HepG2 (cell line): ENCODE data around the gene RIN3. TPM values are rescaled to one million over a fixed set of nuclear protein-coding genes. Genes with fewer than 3 reads are reported as not detected.

Source experiments
- ATAC-seq: fragments of 200-7000 bp; cut with Tn5 transposase; 3 replicates; pipeline ENCODE4 v1.9.1; 2020; ENCODE audit warnings: mild to moderate bottlenecking, moderate library complexity
- BruUV-seq: library from RNA; stranded (reverse); fragments of 400-500 nt; replicated peaks from 2 replicates; lab custom pipeline; 2021; lab: Mats Ljungman, UMichigan
- CTCF ChIA-PET: fragments of 300-600 bp; formaldehyde crosslinking; extraction: SDS; loops from one replicate; lab custom pipeline; 2021; ENCODE audit warnings: low total read pairs, inconsistent platforms, low intra/inter-chr PET ratio; lab: Yijun Ruan, JAX
- POLR2A ChIA-PET: fragments of 350-600 bp; sonication (Branson Sonifier 250); formaldehyde crosslinking; loops from one replicate; lab custom pipeline; 2020; ENCODE audit warnings: antibody characterized with exemption, inconsistent platforms; lab: Yijun Ruan, JAX
- DNase-seq: peaks from one replicate; pipeline ENCODE4 v3.0.0-alpha.2; 2015; ENCODE audit warnings: low spot score
- FAIRE-seq: peaks from 3 replicates; lab custom pipeline; 2011; peaks lifted over from hg19 to GRCh38; lab: Jason Lieb, UNC
- H2AFZ ChIP-seq: one replicate; pipeline ENCODE4 v1.6.1; 2011; ENCODE audit warnings: low read length, inconsistent platforms
- H3K27ac ChIP-seq: fragments of 300-600 bp; 3 replicates; pipeline ENCODE4 v1.8.0; 2011; ENCODE audit warnings: mixed run types, mild to moderate bottlenecking, mixed read lengths, low read length, inconsistent platforms; ENCODE audit not compliant: insufficient read depth; ENCODE audit errors: extremely low read length
- H3K27me3 ChIP-seq, 2 experiments: fragments of 200-600 bp in 1 of 2; 2 replicates in 1 of 2; 3 replicates in 1 of 2; pipeline versions ENCODE4 v1.6.0 to v1.8.0; 2011; ENCODE audit warnings: low read length in 2 of 2, mild to moderate bottlenecking in 2 of 2, moderate library complexity in 2 of 2, inconsistent platforms in 1 of 2; ENCODE audit not compliant: insufficient read depth in 2 of 2, control insufficient read depth in 1 of 2
- H3K36me3 ChIP-seq, 2 experiments: fragments of 200-600 bp in 1 of 2; replicated peaks in 1 of 2; 2 replicates in 1 of 2; 3 replicates in 1 of 2; pipeline versions ENCODE4 v1.5.1 to v1.8.0; 2011; ENCODE audit warnings: low read length in 2 of 2, inconsistent platforms in 1 of 2; ENCODE audit not compliant: insufficient read depth in 2 of 2, control insufficient read depth in 1 of 2
- H3K4me1 ChIP-seq: 2 replicates; pipeline ENCODE4 v1.5.1; 2012; ENCODE audit warnings: low read length, inconsistent platforms; ENCODE audit not compliant: insufficient read depth
- H3K4me2 ChIP-seq: 2 replicates; pipeline ENCODE4 v1.6.0; 2011; ENCODE audit warnings: low read depth, low read length, inconsistent platforms
- H3K4me3 ChIP-seq, 3 experiments: fragments of 200-600 bp in 1 of 3; sonication (generic), shearing (Covaris generic) in 1 of 3; replicated peaks in 1 of 3; 2 replicates each; pipeline ENCODE4 v1.5.1; 2011 to 2016; ENCODE audit warnings: low read length in 3 of 3, inconsistent platforms in 2 of 3, low read depth in 2 of 3, mild to moderate bottlenecking in 2 of 3, control low read depth in 1 of 3, mixed read lengths in 1 of 3; ENCODE audit not compliant: insufficient read depth in 1 of 3
- H3K79me2 ChIP-seq: one replicate; pipeline ENCODE4 v1.6.1; 2011; ENCODE audit warnings: low read length, inconsistent platforms; ENCODE audit not compliant: insufficient read depth
- H3K9ac ChIP-seq: 2 replicates; pipeline ENCODE4 v1.6.0; 2011; ENCODE audit warnings: mild to moderate bottlenecking, low read depth, low read length, inconsistent platforms; ENCODE audit not compliant: insufficient read depth
- H3K9me3 ChIP-seq: 2 replicates; pipeline ENCODE4 v1.5.1; 2012; ENCODE audit warnings: mild to moderate bottlenecking, low read length
- H4K20me1 ChIP-seq: 2 replicates; pipeline ENCODE4 v1.6.0; 2011; ENCODE audit warnings: inconsistent platforms, mild to moderate bottlenecking, low read length, moderate library complexity; ENCODE audit not compliant: insufficient read depth
- BRD4 ChIP-seq: sonication (generic); formaldehyde crosslinking; IDR thresholded peaks from 2 replicates; pipeline ENCODE4 v1.4.0; 2020; ENCODE audit warnings: missing genetic modification reagents
- CCAR2 ChIP-seq: fragments of 200-400 bp; formaldehyde crosslinking; optimal IDR thresholded peaks from 2 replicates; pipeline ENCODE3; 2018; ENCODE audit warnings: low read depth, mild to moderate bottlenecking, low read length, moderate library complexity
- GATAD2A ChIP-seq: IDR thresholded peaks from 2 replicates; pipeline ENCODE4 v1.6.1; 2016
- GTF3A ChIP-seq: sonication (generic); formaldehyde crosslinking; conservative IDR thresholded peaks from 2 replicates; pipeline ENCODE4 v1.4.0; 2020; ENCODE audit warnings: mild to moderate bottlenecking, missing genetic modification reagents
- HOXA5 ChIP-seq: sonication (generic); formaldehyde crosslinking; IDR thresholded peaks from 2 replicates; pipeline ENCODE4 v1.4.0; 2020; ENCODE audit warnings: missing genetic modification reagents
- KAT8 ChIP-seq: IDR thresholded peaks from 2 replicates; pipeline ENCODE4 v1.6.1; 2016; ENCODE audit warnings: missing genetic modification reagents, missing compliant biosample characterization
- MTF1 ChIP-seq: sonication (generic); formaldehyde crosslinking; IDR thresholded peaks from 2 replicates; pipeline ENCODE4 v1.5.0; 2020; ENCODE audit warnings: missing genetic modification reagents
- RFX3 ChIP-seq: IDR thresholded peaks from 2 replicates; pipeline ENCODE4 v1.6.1; 2016; ENCODE audit warnings: missing biosample characterization, missing genetic modification reagents
- SETDB1 ChIP-seq: sonication (generic); formaldehyde crosslinking; IDR thresholded peaks from 2 replicates; pipeline ENCODE4 v1.5.1; 2020; ENCODE audit warnings: missing genetic modification reagents, mild to moderate bottlenecking, borderline replicate concordance
- ZNF274 ChIP-seq: sonication (generic); formaldehyde crosslinking; IDR thresholded peaks from 2 replicates; pipeline ENCODE4 v1.5.1; 2020; ENCODE audit warnings: mild to moderate bottlenecking, missing genetic modification reagents
- ZNF354B ChIP-seq: sonication (generic); formaldehyde crosslinking; IDR thresholded peaks from 2 replicates; pipeline ENCODE4 v1.8.0; 2022; ENCODE audit warnings: mild to moderate bottlenecking, missing genetic modification reagents
- ZNF557 ChIP-seq: sonication (generic); formaldehyde crosslinking; IDR thresholded peaks from 2 replicates; pipeline ENCODE4 v1.4.0; 2020; ENCODE audit warnings: missing genetic modification reagents
- ZNF563 ChIP-seq: sonication (generic); formaldehyde crosslinking; IDR thresholded peaks from 2 replicates; pipeline ENCODE4 v1.8.0; 2022; ENCODE audit warnings: mild to moderate bottlenecking, moderate library complexity, missing genetic modification reagents
- ZNF564 ChIP-seq: sonication (generic); formaldehyde crosslinking; IDR thresholded peaks from 2 replicates; pipeline ENCODE4 v1.8.1; 2023; ENCODE audit warnings: mild to moderate bottlenecking, missing genetic modification reagents
- WGBS: methylation state at CpG from one replicate; pipeline ENCODE4 v1.1.6; 2017; ENCODE audit warnings: low lambda C conversion rate; 5-methylcytosine and 5-hydroxymethylcytosine counted together
- in situ Hi-C: cut with HindIII; loops from 2 replicates; pipeline ENCODE4 v1.10.0; 2017; ENCODE audit warnings: low pct_unique_long_range_greater_than_20kb; ENCODE audit not compliant: extremely low pct_ligation_motif_present
- intact Hi-C: fragments of 100-400 bp; cut with micrococcal nuclease; formaldehyde crosslinking; loops from one replicate; pipeline ENCODE4 v1.10.0; 2022; ENCODE audit not compliant: unreplicated experiment
- polyA plus RNA-seq, 8 experiments: library from polyadenylated mRNA; depleted of rRNA in 3 of 8; stranded (reverse) in 7 of 8; unstranded in 1 of 8; fragments of >200 nt; fragmentation: Illumina TruSeq in 4 of 8; extraction: Trizol in 4 of 8; gene quantifications; 2 replicates each; pipeline versions ENCODE4 v1.2.1 to v1.2.3, GENCODE V29; 2011 to 2016; ENCODE audit warnings: low read depth in 4 of 8, missing spikeins in 1 of 8, mixed read lengths in 1 of 8; ENCODE audit not compliant: insufficient read depth in 1 of 8
- total RNA-seq, 5 experiments: library from RNA; depleted of rRNA; stranded (reverse); fragments of >200 nt; fragmentation: Illumina TruSeq; extraction: Trizol; gene quantifications; 2 replicates each; pipeline ENCODE4 v1.2.3, GENCODE V29; 2016; ENCODE audit warnings: low read depth in 1 of 5
- TF ChIP-seq, protein P1 (sequence below): sonication (generic); formaldehyde crosslinking; conservative IDR thresholded peaks from 2 replicates; pipeline ENCODE4 v1.4.0; 2020; ENCODE audit warnings: mild to moderate bottlenecking, missing genetic modification reagents, moderate library complexity
- TF ChIP-seq, protein P2 (sequence below): sonication (generic); formaldehyde crosslinking; IDR thresholded peaks from 2 replicates; pipeline ENCODE4 v1.5.0; 2020; ENCODE audit warnings: missing genetic modification reagents

The RIN3 gene
- total and polyA plus RNA-seq, 2 of the 13 experiments (the other 11 are each of a cell fraction or from before 2014, with no cell fraction given), result 2.3 to 3.6 TPM

DNA sequence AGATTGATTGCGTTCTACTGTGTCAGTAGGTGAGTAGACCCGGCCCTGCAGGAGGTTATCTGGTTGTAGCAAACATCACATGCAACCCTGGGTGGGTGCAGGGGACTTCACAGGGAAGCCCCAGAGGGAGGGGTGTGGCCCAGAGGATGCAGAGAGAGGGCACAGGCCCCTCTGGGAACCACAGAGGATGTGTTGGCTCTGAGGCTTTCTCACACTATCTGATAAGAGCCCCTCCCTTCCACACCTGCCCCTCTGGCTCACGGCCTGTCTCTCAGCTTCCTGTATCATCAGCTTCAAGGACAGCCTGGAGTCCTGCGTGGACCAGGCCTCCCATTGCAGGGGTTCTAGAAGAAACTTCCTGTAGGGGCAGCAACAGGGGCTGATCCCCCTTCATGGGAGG lies 101.9 kb downstream of the RIN3 start:
- no peak overlapping the region for H3K27ac ChIP-seq
- ChIA-PET POLR2A (no interaction called here), CTCF (no interaction called here)
- no peaks in the 10 kb centered on the region; a peak in 1 of 5 replicates for H3K36me3 ChIP-seq
- H3K27me3 ChIP-seq, result no peaks in the 10 kb centered on the region
- 94% methylated on average over 3 of the region's 4 CpGs for WGBS
- H3K79me2 ChIP-seq, result no peaks in the 10 kb centered on the region
- DNase-seq (no peak), ATAC-seq (no peak), FAIRE-seq (no peak)
- no peaks in the 10 kb centered on the region for H3K9me3 ChIP-seq
- BruUV-seq, result no TSS peak
- no peak for TF ChIP-seq ZNF564 (CRISPR knock-in tag)
- TF ChIP-seq ZNF563 (CRISPR knock-in tag), result no peak
- TF ChIP-seq, protein P1, sequence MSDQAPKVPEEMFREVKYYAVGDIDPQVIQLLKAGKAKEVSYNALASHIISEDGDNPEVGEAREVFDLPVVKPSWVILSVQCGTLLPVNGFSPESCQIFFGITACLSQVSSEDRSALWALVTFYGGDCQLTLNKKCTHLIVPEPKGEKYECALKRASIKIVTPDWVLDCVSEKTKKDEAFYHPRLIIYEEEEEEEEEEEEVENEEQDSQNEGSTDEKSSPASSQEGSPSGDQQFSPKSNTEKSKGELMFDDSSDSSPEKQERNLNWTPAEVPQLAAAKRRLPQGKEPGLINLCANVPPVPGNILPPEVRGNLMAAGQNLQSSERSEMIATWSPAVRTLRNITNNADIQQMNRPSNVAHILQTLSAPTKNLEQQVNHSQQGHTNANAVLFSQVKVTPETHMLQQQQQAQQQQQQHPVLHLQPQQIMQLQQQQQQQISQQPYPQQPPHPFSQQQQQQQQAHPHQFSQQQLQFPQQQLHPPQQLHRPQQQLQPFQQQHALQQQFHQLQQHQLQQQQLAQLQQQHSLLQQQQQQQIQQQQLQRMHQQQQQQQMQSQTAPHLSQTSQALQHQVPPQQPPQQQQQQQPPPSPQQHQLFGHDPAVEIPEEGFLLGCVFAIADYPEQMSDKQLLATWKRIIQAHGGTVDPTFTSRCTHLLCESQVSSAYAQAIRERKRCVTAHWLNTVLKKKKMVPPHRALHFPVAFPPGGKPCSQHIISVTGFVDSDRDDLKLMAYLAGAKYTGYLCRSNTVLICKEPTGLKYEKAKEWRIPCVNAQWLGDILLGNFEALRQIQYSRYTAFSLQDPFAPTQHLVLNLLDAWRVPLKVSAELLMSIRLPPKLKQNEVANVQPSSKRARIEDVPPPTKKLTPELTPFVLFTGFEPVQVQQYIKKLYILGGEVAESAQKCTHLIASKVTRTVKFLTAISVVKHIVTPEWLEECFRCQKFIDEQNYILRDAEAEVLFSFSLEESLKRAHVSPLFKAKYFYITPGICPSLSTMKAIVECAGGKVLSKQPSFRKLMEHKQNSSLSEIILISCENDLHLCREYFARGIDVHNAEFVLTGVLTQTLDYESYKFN (CRISPR knock-in tag), result no peak
- no peak for TF ChIP-seq MTF1 (CRISPR knock-in tag)
- no peak overlapping the region for H2AFZ ChIP-seq
- no peak overlapping the region for H3K4me2 ChIP-seq
- H3K4me1 ChIP-seq, result no peaks in the 10 kb centered on the region
- no peaks in the 10 kb centered on the region for H4K20me1 ChIP-seq
- H3K9ac ChIP-seq, result no peak overlapping the region
- H3K4me3 ChIP-seq, result no peak overlapping the region
- intact Hi-C loops, result no loop called here
- in situ Hi-C loops, result no loop called here

DNA sequence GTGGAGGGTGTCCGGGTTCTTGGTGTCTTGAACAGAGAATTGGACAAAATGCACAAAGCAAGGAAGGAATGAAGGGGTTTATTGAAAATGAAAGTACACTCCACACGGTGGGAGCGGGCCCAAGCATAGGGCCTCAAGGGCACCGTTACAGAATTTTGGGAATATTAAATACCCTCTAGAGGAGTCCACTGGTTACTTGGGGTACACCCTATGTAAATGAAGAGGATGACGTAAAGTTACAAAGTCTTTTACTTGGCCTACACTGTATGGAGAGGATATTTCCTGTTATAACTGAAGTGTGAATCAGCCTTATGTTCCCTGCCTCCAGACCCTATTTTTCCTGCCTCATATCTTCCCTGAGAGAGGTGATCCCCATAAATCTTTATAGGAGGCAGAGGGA lies 102.6 kb downstream of the RIN3 start:
- TF ChIP-seq, protein P2, sequence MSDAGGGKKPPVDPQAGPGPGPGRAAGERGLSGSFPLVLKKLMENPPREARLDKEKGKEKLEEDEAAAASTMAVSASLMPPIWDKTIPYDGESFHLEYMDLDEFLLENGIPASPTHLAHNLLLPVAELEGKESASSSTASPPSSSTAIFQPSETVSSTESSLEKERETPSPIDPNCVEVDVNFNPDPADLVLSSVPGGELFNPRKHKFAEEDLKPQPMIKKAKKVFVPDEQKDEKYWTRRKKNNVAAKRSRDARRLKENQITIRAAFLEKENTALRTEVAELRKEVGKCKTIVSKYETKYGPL (CRISPR knock-in tag), result no peak
- TF ChIP-seq ZNF274 (CRISPR knock-in tag), result no peak
- no peak for TF ChIP-seq KAT8 (CRISPR knock-in tag)
- TF ChIP-seq RFX3, result no peak
- no peak for TF ChIP-seq GTF3A
- TF ChIP-seq CCAR2, result no peak
- TF ChIP-seq BRD4 (CRISPR knock-in tag), result no peak
- no peak for TF ChIP-seq HOXA5 (CRISPR knock-in tag)
- TF ChIP-seq ZNF354B (CRISPR knock-in tag), result no peak
- TF ChIP-seq SETDB1, result no peak
- no peak for TF ChIP-seq GATAD2A
- no peak for TF ChIP-seq ZNF557 (CRISPR knock-in tag)
- no peaks in the 10 kb centered on the region for H3K4me1 ChIP-seq
- ChIA-PET POLR2A (no interaction called here), CTCF (no interaction called here)
- intact Hi-C loops, result no loop called here
- H2AFZ ChIP-seq, result no peak overlapping the region
- H3K9me3 ChIP-seq, result no peaks in the 10 kb centered on the region
- no peak overlapping the region for H3K27ac ChIP-seq
- FAIRE-seq (no peak), DNase-seq (no peak), ATAC-seq (no peak)
- H3K4me3 ChIP-seq, result no peak overlapping the region
- H3K36me3 ChIP-seq, result no peaks in the 10 kb centered on the region; a peak in 1 of 5 replicates
- in situ Hi-C loops, result no loop called here
- BruUV-seq, result no TSS peak
- H3K4me2 ChIP-seq, result no peak overlapping the region
- no peaks in the 10 kb centered on the region for H3K27me3 ChIP-seq
- no peaks in the 10 kb centered on the region for H3K79me2 ChIP-seq
- no peak overlapping the region for H3K9ac ChIP-seq
- 96% methylated on average over 5 of the region's 5 CpGs for WGBS
- H4K20me1 ChIP-seq, result no peaks in the 10 kb centered on the region
